Right lobe of liver (tissue), 4 donors: ENCODE data around the gene THEM4.

Experiments used
- POLR2A ChIP-seq: fragments of 450-650 bp; IDR thresholded peaks from one replicate; pipeline ENCODE4 v1.6.1; 2017; ENCODE audit warnings: antibody characterized with exemption, mild to moderate bottlenecking
- TF ChIP-seq, protein P1 (sequence below), 4 donors: fragments of 200-600 bp in 3 of 4; fragments of 450-650 bp in 1 of 4; IDR thresholded peaks; one replicate each; pipeline versions ENCODE4 v1.5.1 to v1.8.0; 2016 to 2022; ENCODE audit warnings: antibody characterized with exemption in 4 of 4, mild to moderate bottlenecking in 2 of 4
- donor health status: DM: no; HTN: no; CAD: no.
- donor health status: DM: no; HTN: no; CAD: no.
- donor health status: DM: no; HTN: yes; CAD: no.

DNA sequence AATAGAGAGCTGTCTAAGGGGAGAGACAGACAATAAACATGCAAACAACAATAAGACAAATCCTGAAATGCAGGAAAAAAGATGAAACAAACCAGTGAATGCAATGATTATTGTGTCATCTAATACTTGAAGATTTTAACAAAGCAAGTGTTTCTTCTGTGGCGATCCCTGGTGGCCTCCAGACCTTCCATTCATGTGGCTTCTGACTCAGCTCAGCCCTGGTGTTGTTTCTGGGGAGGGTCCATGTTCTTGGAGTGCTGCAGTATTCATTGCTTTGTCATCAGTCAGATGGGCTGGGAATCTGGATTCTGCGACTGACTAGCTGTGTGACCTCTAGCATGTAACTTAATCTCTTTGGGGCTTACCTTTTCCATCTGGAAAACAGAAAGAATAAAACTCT, 68.2 kb downstream of the THEM4 start:
- TF ChIP-seq, protein P1, sequence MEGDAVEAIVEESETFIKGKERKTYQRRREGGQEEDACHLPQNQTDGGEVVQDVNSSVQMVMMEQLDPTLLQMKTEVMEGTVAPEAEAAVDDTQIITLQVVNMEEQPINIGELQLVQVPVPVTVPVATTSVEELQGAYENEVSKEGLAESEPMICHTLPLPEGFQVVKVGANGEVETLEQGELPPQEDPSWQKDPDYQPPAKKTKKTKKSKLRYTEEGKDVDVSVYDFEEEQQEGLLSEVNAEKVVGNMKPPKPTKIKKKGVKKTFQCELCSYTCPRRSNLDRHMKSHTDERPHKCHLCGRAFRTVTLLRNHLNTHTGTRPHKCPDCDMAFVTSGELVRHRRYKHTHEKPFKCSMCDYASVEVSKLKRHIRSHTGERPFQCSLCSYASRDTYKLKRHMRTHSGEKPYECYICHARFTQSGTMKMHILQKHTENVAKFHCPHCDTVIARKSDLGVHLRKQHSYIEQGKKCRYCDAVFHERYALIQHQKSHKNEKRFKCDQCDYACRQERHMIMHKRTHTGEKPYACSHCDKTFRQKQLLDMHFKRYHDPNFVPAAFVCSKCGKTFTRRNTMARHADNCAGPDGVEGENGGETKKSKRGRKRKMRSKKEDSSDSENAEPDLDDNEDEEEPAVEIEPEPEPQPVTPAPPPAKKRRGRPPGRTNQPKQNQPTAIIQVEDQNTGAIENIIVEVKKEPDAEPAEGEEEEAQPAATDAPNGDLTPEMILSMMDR (IDR thresholded peaks at IDR 0.05): no peak
- no peak for TF ChIP-seq POLR2A
